NB4 (cell line): ENCODE data around the gene RECQL5.

Experiments
- DNase-seq: peaks from one replicate; pipeline ENCODE4 v3.0.0; 2010; ENCODE audit warnings: low read depth
- H3K4me3 ChIP-seq: one replicate; pipeline ENCODE4 v1.5.1; 2011; ENCODE audit warnings: mild to moderate bottlenecking, low read depth, low read length, moderate library complexity
- MYC ChIP-seq: IDR thresholded peaks from 2 replicates; pipeline ENCODE4 v1.6.1; 2011; ENCODE audit warnings: low read depth, low read length
- POLR2A ChIP-seq: IDR thresholded peaks from 2 replicates; pipeline ENCODE4 v1.6.1; 2011; ENCODE audit warnings: mild to moderate bottlenecking; ENCODE audit not compliant: insufficient read length; ENCODE audit errors: extremely low read depth
- TF ChIP-seq, protein P1 (sequence below): IDR thresholded peaks from one replicate; pipeline ENCODE4 v1.5.1; 2012; ENCODE audit warnings: low read depth, low read length
- TF ChIP-seq, protein P2 (sequence below): IDR thresholded peaks from 2 replicates; pipeline ENCODE4 v1.6.1; 2011; ENCODE audit warnings: low read depth, low read length

RECQL5 gene

DNA sequence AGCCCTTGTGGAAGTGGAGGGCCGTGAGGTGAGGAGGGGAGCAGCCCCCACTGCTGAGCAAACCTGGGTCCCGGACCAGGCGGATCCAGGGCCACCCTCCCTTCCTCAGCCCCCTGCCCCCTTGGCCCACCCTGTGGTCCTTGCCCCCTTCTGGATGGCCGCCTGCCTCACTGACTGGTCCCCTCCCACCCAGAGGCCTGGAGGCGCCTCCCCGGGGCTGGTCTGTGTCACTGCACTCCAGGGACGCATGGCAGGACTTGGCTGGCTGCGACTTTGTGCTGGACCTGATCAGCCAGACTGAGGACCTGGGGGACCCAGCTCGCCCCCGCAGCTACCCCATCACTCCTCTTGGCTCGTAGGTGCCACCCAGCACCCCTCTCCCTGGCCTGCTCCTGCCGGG lies 52.9 kb downstream of the RECQL5 start:
- TF ChIP-seq MYC, result no peak
- TF ChIP-seq, protein P1, sequence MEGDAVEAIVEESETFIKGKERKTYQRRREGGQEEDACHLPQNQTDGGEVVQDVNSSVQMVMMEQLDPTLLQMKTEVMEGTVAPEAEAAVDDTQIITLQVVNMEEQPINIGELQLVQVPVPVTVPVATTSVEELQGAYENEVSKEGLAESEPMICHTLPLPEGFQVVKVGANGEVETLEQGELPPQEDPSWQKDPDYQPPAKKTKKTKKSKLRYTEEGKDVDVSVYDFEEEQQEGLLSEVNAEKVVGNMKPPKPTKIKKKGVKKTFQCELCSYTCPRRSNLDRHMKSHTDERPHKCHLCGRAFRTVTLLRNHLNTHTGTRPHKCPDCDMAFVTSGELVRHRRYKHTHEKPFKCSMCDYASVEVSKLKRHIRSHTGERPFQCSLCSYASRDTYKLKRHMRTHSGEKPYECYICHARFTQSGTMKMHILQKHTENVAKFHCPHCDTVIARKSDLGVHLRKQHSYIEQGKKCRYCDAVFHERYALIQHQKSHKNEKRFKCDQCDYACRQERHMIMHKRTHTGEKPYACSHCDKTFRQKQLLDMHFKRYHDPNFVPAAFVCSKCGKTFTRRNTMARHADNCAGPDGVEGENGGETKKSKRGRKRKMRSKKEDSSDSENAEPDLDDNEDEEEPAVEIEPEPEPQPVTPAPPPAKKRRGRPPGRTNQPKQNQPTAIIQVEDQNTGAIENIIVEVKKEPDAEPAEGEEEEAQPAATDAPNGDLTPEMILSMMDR, result peak; percentile 11
- no peak overlapping the region for H3K4me3 ChIP-seq
- DNase-seq, result no peak

DNA sequence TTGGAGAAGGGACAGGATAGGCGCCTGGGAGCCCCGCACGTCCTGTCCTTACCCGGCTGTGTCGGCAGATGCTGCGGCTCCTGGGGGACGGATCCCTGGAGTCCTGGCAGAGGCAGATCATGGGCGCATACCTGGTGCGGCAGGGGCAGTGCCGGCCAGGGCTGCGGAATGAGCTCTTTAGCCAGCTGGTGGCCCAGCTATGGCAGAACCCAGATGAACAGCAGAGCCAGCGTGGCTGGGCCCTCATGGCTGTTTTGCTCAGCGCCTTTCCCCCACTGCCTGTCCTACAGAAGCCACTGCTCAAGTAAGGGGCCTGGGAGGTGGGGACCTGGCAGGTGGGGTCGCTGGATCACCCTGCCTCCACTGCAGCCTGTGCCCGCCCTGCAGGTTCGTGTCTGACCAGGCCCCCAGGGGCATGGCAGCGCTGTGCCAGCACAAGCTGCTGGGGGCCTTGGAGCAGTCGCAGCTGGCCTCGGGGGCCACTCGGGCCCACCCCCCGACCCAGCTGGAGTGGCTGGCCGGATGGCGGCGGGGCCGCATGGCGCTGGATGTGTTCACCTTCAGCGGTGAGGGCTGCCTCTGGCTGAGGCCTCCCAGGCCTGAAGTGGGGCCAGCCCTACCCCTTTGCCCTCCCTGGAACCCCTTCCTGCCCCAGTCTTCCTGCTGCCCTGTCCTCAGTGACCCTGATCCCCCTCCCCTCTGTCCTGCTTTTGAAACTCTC lies 53.9 kb downstream of the RECQL5 start:
- no peak overlapping the region for H3K4me3 ChIP-seq
- no peak for DNase-seq
- no peak for TF ChIP-seq POLR2A
- TF ChIP-seq, protein P1, result no peak

DNA sequence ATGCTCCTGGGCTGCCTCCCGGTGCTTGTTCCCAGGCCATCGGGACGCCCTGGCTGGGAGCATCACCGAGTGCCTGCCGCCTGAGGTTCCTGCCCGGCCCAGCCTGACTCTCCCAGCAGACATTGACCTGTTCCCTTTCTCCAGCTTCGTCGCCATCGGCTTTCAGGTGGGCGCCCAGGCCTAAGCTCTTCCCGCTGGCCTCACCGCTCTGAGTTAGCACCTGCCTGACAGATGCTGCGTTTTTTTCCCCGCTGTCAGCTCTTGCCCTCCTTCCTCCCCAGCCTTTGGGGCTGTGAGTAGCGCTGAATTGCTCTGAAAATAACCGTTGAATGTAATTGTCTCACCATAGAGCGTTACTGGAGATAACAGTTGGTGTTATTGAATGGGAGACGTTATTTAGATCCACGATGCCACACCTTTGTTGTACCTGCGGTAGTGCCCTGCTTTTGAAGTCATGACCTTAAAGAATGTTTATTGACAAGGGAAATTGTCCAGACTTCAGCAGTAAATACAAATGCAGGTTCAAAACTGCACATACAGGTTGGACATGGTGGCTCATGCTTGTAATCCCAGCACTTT lies 55.0 kb downstream of the RECQL5 start:
- TF ChIP-seq, protein P1, result no peak
- TF ChIP-seq MYC, result no peak
- no peak for TF ChIP-seq POLR2A
- TF ChIP-seq, protein P2, sequence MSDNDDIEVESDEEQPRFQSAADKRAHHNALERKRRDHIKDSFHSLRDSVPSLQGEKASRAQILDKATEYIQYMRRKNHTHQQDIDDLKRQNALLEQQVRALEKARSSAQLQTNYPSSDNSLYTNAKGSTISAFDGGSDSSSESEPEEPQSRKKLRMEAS, result no peak
- DNase-seq, result no peak
- H3K4me3 ChIP-seq, result no peak overlapping the region

DNA sequence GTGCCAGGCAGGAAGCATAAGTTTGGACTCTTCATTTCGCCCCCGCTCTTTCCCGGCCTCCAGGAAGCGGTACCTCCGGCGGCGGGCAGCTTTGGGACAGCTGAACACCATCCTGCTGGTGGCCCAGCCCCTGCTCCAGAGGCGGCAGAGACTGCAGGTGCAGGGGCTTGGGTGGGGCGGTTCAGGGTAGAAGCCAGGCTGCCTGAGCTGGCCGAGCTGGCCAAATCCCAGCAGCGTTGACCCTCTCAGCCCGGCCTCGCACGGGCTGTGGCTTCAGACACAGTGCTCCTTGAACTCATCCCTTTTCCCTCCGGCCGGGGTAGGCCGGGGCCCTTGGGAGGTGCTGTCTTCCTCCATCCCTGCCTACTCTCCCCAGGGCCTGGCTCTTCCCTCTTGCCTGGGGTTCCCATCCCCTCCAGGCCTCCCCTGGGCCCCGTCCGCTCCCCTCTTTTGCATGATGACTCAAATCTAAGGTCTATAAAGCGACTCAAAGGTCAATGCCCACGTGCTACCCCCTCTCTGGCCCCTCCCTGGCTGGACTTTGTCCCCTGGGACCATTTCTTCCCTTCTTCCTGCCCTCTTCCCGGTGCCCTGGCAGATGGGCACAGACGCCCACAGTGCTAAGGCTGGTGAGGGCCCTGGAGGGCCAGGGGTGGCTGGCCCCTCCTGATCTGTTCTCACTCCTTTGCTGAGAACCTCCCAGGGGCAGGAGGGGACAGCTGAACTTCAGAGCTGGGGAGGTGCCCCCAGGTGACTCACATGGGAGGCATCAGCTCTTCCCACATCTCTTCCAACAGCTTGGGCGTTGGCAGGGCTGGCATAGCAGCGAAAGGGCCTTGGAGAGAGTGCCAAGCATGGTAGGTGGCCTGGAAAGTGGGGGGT lies 56.6 kb downstream of the RECQL5 start:
- DNase-seq, result no peak
- TF ChIP-seq, protein P2, result no peak
- TF ChIP-seq POLR2A (no peak), MYC (no peak)
- TF ChIP-seq, protein P1, result no peak
- no peak overlapping the region for H3K4me3 ChIP-seq

DNA sequence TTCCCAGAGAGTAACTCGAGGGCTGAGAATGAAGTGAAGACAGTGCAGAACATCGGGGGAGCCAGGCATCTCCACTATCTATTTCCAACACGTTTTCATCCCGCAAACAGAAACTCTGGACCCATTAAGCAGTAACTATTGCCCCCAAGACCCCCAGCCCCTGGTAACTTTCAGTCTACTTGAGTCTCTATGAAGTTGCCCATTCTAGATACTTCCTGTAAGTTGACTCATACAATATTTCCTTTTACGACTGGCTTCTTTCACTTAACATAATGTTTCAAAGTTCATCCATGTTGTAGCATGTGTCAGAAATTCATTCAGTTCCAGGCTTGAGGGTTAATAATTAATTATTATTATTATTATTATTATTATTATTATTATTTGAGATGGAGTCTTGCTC lies 59.9 kb downstream of the RECQL5 start:
- DNase-seq, result no peak
- H3K4me3 ChIP-seq, result no peak overlapping the region
- TF ChIP-seq, protein P1, result no peak
- TF ChIP-seq POLR2A (no peak), MYC (no peak)
- TF ChIP-seq, protein P2, result no peak
